HFF-Myc (cell line): ENCODE data around the gene DKK3.

Experiments used
- DNase-seq: peaks from one replicate; pipeline ENCODE4 v3.0.0-alpha.2; 2011; ENCODE audit warnings: low read depth; ENCODE audit errors: extremely low read depth
- H3K4me3 ChIP-seq: replicated peaks from 2 replicates; pipeline ENCODE4 v1.5.1; 2011; ENCODE audit warnings: low read depth, mild to moderate bottlenecking, control low read depth, low read length
- CTCF ChIP-seq: IDR thresholded peaks from 2 replicates; pipeline ENCODE4 v1.5.1; 2012; ENCODE audit warnings: mild to moderate bottlenecking, low read depth, low read length, control low read depth; ENCODE audit errors: missing control alignments

DKK3 gene

DNA sequence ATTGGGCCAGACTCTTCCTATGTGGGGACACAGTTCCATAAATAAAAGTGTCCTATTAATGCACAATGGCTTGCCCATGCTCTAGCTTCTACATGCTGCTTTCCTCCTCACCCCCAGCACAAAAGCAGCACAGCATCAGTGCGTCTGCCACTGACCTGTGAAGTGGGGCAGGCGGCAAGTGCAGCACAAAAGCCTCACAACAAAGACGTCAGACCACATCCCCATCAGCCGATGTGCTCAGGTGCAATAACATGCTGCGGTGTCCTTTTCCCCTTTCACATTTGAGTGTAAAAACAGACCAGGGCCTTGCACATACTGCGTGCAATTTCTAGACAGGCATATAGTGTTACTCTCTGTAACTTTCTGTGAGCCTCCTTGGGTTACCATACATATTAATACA, 12.8 kb downstream of the DKK3 start:
- DNase-seq = no peak
- no peak overlapping the region for H3K4me3 ChIP-seq
- TF ChIP-seq CTCF = no peak

DNA sequence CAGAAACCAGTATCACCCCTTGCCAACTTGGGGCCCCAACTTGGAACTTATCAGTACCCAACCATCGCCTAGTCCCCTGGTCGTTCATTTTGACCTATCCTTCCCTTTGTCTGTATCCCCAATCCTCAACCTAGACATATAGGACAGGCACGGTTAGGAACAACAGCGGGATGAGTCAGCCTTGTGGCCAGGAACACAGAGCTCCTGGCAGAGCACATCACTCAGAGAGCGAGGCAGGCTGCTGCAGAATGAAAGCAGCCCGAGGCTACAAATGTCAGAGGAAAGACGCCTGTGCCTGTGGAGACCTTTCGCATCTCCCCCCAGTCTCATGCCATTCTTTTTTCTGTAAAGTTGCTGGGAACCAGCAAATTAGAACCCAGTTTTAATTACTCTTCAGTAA, 14.6 kb downstream of the DKK3 start:
- no peak for DNase-seq
- 0 out of 2 replicates have a peak overlapping the region, but pooled peaks have one; percentile 2 for H3K4me3 ChIP-seq
- TF ChIP-seq CTCF = no peak

DNA sequence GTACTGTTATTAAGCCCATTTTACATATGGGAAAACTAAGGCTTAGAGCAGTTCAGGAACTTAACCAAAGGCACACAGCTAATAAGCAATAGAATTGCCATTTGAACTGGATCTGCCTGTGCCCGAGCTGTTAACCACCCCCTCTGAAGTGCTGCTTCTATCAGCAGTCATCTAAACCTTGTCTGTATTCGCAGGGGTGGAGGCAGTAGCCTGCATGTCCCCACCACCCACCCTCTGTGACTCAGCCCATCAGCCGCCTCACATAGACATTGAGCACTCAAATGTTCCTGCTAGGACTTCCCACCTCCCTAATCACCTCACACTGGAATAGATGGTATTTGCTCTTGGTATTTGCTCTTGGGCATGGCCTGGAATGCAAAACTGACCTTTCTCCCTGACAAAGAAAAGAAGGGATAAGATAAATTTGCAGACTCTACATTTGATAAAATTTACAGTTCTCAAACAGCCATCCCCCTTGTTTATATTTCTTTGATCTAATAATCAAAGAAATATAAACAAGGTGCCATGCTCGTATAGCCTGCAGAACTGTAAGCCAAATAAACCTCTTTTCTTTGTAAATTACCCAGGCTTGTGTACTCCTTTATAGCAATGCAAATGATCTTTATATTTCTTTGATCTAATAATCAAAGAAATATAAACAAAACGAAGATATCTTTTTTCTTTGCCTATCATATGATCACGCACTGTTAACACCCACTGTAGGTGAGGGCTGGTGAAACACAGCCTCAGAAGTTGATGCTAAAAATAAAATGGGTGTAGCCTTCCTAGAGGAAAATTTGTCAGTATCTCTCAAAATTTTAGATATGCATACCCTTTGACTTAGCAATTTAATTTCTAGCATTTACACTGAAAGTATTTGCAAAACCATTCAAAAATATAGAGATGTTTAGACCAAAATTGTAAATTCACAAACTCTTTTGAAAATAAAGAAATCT, 15.9 kb downstream of the DKK3 start:
- DNase-seq = no peak
- no peak overlapping the region for H3K4me3 ChIP-seq
- TF ChIP-seq CTCF = no peak

DNA sequence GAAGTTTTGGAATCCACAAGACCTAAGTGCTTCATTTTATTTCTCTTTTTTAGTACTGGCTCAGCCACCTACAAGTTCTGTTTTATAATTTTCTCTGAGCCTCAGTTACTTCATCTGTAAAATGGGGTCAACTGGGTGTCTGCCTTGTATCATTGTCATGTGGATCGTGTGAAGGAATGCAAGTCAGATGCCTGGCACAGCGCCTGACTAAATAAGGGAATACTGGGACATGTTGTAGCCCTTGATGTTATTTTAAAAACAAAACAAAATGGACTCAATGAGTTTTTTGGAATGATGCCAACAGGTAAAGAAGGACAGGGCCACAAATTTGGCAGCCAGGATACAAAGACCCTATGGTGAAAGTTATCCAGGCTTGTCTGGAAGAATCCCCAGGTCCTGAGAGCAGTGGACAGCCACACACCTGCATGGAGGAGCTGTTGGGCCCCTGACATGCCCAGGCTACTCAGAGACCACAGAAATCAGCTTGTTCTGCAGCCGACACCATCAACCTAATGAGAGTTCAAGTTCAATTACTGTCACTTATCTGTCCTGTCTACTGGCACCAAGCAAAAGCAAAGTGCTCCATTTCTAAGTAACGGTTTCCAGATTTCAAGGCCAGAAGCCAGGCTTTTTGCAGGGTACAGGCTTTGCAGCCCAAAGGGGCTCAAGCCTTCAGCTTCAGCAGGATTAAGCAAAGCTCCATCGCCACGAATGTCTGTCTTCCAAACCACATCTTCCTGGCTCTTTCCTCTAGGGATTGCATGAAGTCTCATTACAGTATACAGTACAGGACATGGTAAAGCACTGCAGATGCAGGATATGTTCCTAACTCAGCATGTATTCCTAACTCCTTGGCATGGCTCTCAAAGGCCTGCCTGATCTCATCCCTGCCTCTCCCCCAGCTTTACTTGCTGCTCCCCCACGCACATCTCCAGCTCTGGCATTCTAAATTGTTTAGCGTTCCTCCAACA, 18.4 kb downstream of the DKK3 start:
- DNase-seq = no peak
- H3K4me3 ChIP-seq = no peak overlapping the region
- no peak for TF ChIP-seq CTCF

DNA sequence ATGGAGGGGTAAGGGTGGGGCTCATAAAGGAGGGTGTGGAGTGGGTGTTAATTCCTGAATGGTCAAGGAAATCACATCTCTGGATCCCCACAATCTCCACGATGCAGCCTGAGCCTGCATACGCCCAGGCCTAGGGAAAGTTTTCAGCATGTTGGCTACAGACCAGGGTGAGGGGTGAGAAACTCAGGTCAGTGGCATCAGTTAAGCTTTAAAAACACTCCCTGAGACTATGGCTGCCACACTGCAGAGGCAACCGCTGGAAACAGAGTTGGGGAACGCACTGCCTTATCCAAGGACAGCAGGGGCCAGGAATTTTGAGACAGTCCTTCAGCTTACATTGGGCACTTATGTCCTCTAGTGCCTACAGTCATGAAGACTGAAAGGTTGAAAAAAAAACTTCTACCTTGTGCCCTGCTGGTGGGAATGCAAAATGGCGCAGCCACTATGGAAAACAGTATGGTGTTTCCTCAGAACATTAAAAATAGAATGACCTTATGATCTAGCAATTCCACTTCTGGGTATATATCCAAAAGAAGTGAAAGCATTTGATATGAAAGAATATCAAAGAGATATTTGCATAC, 19.7 kb downstream of the DKK3 start:
- no peak for DNase-seq
- H3K4me3 ChIP-seq = no peak overlapping the region
- peak; percentile 24 for TF ChIP-seq CTCF

DNA sequence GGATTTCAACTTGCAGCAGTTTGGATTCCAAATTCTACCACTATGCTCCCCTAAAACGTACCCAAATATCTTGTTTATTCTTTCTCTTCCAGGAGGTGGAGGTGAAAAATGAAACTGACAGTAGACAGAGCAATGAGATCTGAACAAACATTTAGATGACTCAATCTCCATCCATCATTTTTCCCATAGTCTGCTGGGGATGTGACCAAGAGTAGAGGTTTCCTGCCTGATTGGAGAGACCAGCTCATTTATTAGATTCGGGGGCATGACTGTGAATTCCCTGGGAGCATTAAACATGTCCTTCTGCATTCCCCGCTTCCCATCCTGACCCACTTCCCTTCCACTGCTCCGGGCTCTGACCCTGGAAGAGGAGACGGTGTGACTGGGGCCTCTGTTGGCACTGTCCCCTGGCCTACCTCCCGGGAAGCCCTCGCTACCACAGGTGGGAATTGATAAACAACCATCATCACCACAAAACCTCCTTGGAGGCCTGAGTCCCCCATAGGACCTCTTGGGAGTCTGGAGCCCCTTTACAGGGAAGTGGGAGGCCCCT, 20.3 kb downstream of the DKK3 start:
- no peak for DNase-seq
- H3K4me3 ChIP-seq = no peak overlapping the region
- no peak for TF ChIP-seq CTCF
